ENCODE data around the gene KRTAP10-1. TPM values are rescaled to one million over a fixed set of nuclear protein-coding genes. Genes with fewer than 3 reads are reported as not detected.

KRTAP10-1 gene
- total RNA-seq, 1 donor from 2014 or later = not detected

- H3K4me1 Mint-ChIP-seq (ENCODE audit: unreplicated experiment) = peaks cover 3% of the 10 kb centered on the region
- no peak for TF ChIP-seq CTCF (IDR thresholded peaks at IDR 0.05)
- no peaks in the 10 kb centered on the region for H3K9me3 Mint-ChIP-seq (ENCODE audit: unreplicated experiment)
- no peak overlapping the region for H3K27ac Mint-ChIP-seq (ENCODE audit: unreplicated experiment)
- H3K4me3 Mint-ChIP-seq (ENCODE audit: unreplicated experiment) = no peak overlapping the region
- DNase-seq (ENCODE audit: extremely low spot score, unreplicated experiment) = no peak
- peaks cover 11% of the 10 kb centered on the region for H3K27me3 Mint-ChIP-seq (ENCODE audit: unreplicated experiment)
- H3K36me3 Mint-ChIP-seq (ENCODE audit: unreplicated experiment) = no peaks in the 10 kb centered on the region
Measured at GRCh38 chr21:44502171-44502958, 37.6 kb downstream of the KRTAP10-1 start.

- no peak overlapping the region for H3K27ac Mint-ChIP-seq (ENCODE audit: unreplicated experiment)
- H3K27me3 Mint-ChIP-seq (ENCODE audit: unreplicated experiment) = peaks cover 15% of the 10 kb centered on the region
- no peaks in the 10 kb centered on the region for H3K36me3 Mint-ChIP-seq (ENCODE audit: unreplicated experiment)
- H3K9me3 Mint-ChIP-seq (ENCODE audit: unreplicated experiment) = no peaks in the 10 kb centered on the region
- no peak overlapping the region for H3K4me3 Mint-ChIP-seq (ENCODE audit: unreplicated experiment)
- no peaks in the 10 kb centered on the region for H3K4me1 Mint-ChIP-seq (ENCODE audit: unreplicated experiment)
- no peak for DNase-seq (ENCODE audit: extremely low spot score, unreplicated experiment)
- no peak for TF ChIP-seq CTCF (IDR thresholded peaks at IDR 0.05)
Measured at GRCh38 chr21:44500111-44500510, 39.9 kb downstream of the KRTAP10-1 start.

DNA sequence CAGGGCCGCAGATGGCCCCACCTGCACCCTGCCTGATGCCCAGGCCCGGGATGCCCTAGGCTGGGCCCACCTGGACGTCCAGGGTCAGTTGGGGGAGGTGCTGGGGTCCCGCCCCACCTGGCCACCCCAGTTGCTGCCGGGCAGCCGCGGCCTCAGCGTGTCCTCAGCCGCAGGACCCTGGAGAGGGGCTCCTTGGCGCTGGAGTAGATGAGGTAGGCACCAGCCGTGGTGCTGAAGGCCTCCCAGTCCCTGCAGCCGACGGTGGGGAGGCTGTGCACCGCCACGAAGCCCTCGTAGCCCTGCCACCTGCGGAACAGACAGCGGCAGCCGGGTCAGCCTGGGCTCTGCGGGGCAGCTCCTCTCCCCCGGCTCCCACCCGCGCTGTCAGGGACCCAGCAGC is 40.4 kb downstream of the KRTAP10-1 start:
- no peak for DNase-seq (ENCODE audit: extremely low spot score, unreplicated experiment)
- no peaks in the 10 kb centered on the region for H3K4me1 Mint-ChIP-seq (ENCODE audit: unreplicated experiment)
- no peaks in the 10 kb centered on the region for H3K36me3 Mint-ChIP-seq (ENCODE audit: unreplicated experiment)
- no peaks in the 10 kb centered on the region for H3K9me3 Mint-ChIP-seq (ENCODE audit: unreplicated experiment)
- H3K27ac Mint-ChIP-seq (ENCODE audit: unreplicated experiment) = no peak overlapping the region
- no peak overlapping the region for H3K4me3 Mint-ChIP-seq (ENCODE audit: unreplicated experiment)
- peaks cover 15% of the 10 kb centered on the region for H3K27me3 Mint-ChIP-seq (ENCODE audit: unreplicated experiment)
- no peak for TF ChIP-seq CTCF (IDR thresholded peaks at IDR 0.05)

- no peak overlapping the region for H3K4me3 Mint-ChIP-seq (ENCODE audit: unreplicated experiment)
- no peaks in the 10 kb centered on the region for H3K36me3 Mint-ChIP-seq (ENCODE audit: unreplicated experiment)
- TF ChIP-seq CTCF (IDR thresholded peaks at IDR 0.05) = no peak
Measured at GRCh38 chr21:44499211-44499560, 40.8 kb downstream of the KRTAP10-1 start.

GRCh38 chr21:44498280-44499210 is 41.5 kb downstream of the KRTAP10-1 start:
- no peak for TF ChIP-seq CTCF (IDR thresholded peaks at IDR 0.05)
- peaks cover 15% of the 10 kb centered on the region for H3K27me3 Mint-ChIP-seq (ENCODE audit: unreplicated experiment)
- H3K36me3 Mint-ChIP-seq (ENCODE audit: unreplicated experiment) = no peaks in the 10 kb centered on the region
- no peak for DNase-seq (ENCODE audit: extremely low spot score, unreplicated experiment)
- no peaks in the 10 kb centered on the region for H3K4me1 Mint-ChIP-seq (ENCODE audit: unreplicated experiment)
- no peaks in the 10 kb centered on the region for H3K9me3 Mint-ChIP-seq (ENCODE audit: unreplicated experiment)
- H3K27ac Mint-ChIP-seq (ENCODE audit: unreplicated experiment) = no peak overlapping the region
- H3K4me3 Mint-ChIP-seq (ENCODE audit: unreplicated experiment) = no peak overlapping the region

More at GRCh38 chr21:44499211-44499560, 40.8 kb downstream of the KRTAP10-1 start:
- Mint-ChIP-seq H3K9me3 (ENCODE audit: unreplicated experiment) (no peaks in the 10 kb centered on the region), H3K4me1 (ENCODE audit: unreplicated experiment) (no peaks in the 10 kb centered on the region), H3K27me3 (ENCODE audit: unreplicated experiment) (peaks cover 15% of the 10 kb centered on the region), H3K27ac (ENCODE audit: unreplicated experiment) (no peak overlapping the region)
- DNase-seq (ENCODE audit: extremely low spot score, unreplicated experiment) = no peak
